ENCODE measurements around the gene KCNA5.

KCNA5 gene

DNA sequence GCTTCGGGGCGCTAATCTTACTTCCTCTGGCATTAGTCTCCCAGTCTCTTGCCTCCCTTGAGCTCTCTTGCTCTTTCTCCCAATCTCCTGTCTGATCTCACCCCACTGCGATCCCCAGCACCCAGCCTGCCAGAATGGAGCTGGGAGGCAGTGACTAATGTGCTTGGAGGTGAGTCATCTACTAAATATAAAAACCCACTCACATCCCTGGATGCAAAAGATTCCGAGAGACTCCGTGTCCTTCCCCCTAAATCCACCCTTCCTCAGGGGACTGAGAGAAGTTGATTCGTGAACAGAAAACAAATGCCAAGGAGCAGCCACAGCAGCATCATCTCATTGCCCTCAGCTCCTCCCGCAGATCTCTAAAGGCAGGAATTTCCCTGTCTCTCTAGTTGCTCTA is 45.7 kb upstream of the KCNA5 start:
- H3K36me3 ChIP-seq (ENCODE audit: low read length): no peaks in the 10 kb centered on the region
- no peak overlapping the region for H2AFZ ChIP-seq (ENCODE audit: low read depth, low read length, severe bottlenecking)
- TF ChIP-seq, protein P1, sequence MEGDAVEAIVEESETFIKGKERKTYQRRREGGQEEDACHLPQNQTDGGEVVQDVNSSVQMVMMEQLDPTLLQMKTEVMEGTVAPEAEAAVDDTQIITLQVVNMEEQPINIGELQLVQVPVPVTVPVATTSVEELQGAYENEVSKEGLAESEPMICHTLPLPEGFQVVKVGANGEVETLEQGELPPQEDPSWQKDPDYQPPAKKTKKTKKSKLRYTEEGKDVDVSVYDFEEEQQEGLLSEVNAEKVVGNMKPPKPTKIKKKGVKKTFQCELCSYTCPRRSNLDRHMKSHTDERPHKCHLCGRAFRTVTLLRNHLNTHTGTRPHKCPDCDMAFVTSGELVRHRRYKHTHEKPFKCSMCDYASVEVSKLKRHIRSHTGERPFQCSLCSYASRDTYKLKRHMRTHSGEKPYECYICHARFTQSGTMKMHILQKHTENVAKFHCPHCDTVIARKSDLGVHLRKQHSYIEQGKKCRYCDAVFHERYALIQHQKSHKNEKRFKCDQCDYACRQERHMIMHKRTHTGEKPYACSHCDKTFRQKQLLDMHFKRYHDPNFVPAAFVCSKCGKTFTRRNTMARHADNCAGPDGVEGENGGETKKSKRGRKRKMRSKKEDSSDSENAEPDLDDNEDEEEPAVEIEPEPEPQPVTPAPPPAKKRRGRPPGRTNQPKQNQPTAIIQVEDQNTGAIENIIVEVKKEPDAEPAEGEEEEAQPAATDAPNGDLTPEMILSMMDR (IDR thresholded peaks at IDR 0.05; ENCODE audit: insufficient read depth, low read length, poor library complexity, severe bottlenecking): no peak
- TF ChIP-seq EZH2phosphoT487 (conservative IDR thresholded peaks at IDR 0.05; ENCODE audit: low read length): no peak
- no peaks in the 10 kb centered on the region for H3K27me3 ChIP-seq (ENCODE audit: low read length)
- no peaks in the 10 kb centered on the region for H4K20me1 ChIP-seq (ENCODE audit: low read depth, low read length)
- H3K9me3 ChIP-seq (ENCODE audit: insufficient read depth, low read length): no peaks in the 10 kb centered on the region
- H3K4me2 ChIP-seq (ENCODE audit: low read depth, low read length, poor library complexity, severe bottlenecking): no peak overlapping the region
- no peaks in the 10 kb centered on the region for H3K9me2 ChIP-seq (replicated peaks; ENCODE audit: insufficient read depth, low read length)
- no peak overlapping the region for H3K4me3 ChIP-seq (ENCODE audit: insufficient read depth, low read length, poor library complexity, severe bottlenecking)
- no peaks in the 10 kb centered on the region for H3K79me2 ChIP-seq (ENCODE audit: insufficient read depth, low read length)
- no peak overlapping the region for H3K9ac ChIP-seq (ENCODE audit: low read length)
- no peak overlapping the region for H3K27ac ChIP-seq (ENCODE audit: low read depth, low read length)
- H3F3A ChIP-seq (ENCODE audit: insufficient read depth): no peaks in the 10 kb centered on the region

DNA sequence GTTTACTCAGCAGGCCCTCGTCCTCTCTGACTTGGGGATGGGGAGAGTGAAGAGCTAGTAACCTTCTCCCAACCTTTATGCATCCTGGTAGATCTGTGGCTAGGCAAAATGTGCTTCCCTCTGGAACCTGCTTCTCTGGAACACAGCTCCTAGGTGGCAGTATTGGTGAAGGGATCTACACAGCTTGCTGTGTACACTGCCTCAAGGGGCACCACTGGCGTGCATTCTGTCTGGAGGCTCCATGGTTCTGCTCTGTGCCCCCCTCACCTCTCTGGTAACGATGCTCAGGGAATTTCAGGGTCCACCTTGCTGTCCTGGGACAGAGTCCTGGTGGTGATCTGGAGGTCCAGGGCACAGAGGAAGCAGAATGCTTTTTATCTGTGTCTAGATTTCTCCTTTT is 43.5 kb upstream of the KCNA5 start:
- Histone ChIP-seq H2AFZ (ENCODE audit: low read depth, low read length, severe bottlenecking) (no peak overlapping the region), H3F3A (ENCODE audit: insufficient read depth) (no peaks in the 10 kb centered on the region), H3K27ac (ENCODE audit: low read depth, low read length) (no peak overlapping the region), H3K9me2 (replicated peaks; ENCODE audit: insufficient read depth, low read length) (no peaks in the 10 kb centered on the region), H4K20me1 (ENCODE audit: low read depth, low read length) (no peaks in the 10 kb centered on the region), H3K4me3 (ENCODE audit: insufficient read depth, low read length, poor library complexity, severe bottlenecking) (no peak overlapping the region), H3K9me3 (ENCODE audit: insufficient read depth, low read length) (no peaks in the 10 kb centered on the region), H3K4me2 (ENCODE audit: low read depth, low read length, poor library complexity, severe bottlenecking) (no peak overlapping the region), H3K36me3 (ENCODE audit: low read length) (no peaks in the 10 kb centered on the region), H3K27me3 (ENCODE audit: low read length) (no peaks in the 10 kb centered on the region), H3K9ac (ENCODE audit: low read length) (no peak overlapping the region), H3K79me2 (ENCODE audit: insufficient read depth, low read length) (no peaks in the 10 kb centered on the region)
- no peak for TF ChIP-seq EZH2phosphoT487 (conservative IDR thresholded peaks at IDR 0.05; ENCODE audit: low read length)
- TF ChIP-seq, protein P1 (IDR thresholded peaks at IDR 0.05; ENCODE audit: insufficient read depth, low read length, poor library complexity, severe bottlenecking): no peak

- Histone ChIP-seq H3K79me2 (ENCODE audit: insufficient read depth, low read length) (no peaks in the 10 kb centered on the region), H3K9ac (ENCODE audit: low read length) (no peak overlapping the region), H4K20me1 (ENCODE audit: low read depth, low read length) (no peaks in the 10 kb centered on the region), H2AFZ (ENCODE audit: low read depth, low read length, severe bottlenecking) (no peak overlapping the region), H3F3A (ENCODE audit: insufficient read depth) (no peaks in the 10 kb centered on the region), H3K4me2 (ENCODE audit: low read depth, low read length, poor library complexity, severe bottlenecking) (no peak overlapping the region), H3K9me2 (replicated peaks; ENCODE audit: insufficient read depth, low read length) (no peaks in the 10 kb centered on the region), H3K4me3 (ENCODE audit: insufficient read depth, low read length, poor library complexity, severe bottlenecking) (no peak overlapping the region), H3K9me3 (ENCODE audit: insufficient read depth, low read length) (no peaks in the 10 kb centered on the region), H3K36me3 (ENCODE audit: low read length) (no peaks in the 10 kb centered on the region), H3K27me3 (ENCODE audit: low read length) (no peaks in the 10 kb centered on the region), H3K27ac (ENCODE audit: low read depth, low read length) (no peak overlapping the region)
- TF ChIP-seq EZH2phosphoT487 (conservative IDR thresholded peaks at IDR 0.05; ENCODE audit: low read length): no peak
- TF ChIP-seq, protein P1 (IDR thresholded peaks at IDR 0.05; ENCODE audit: insufficient read depth, low read length, poor library complexity, severe bottlenecking): no peak
These were observed 42.9 kb upstream of the KCNA5 start for GRCh38 chr12:5000658-5001385.
